ENCODE data around the gene GXYLT1. TPM values are rescaled to one million over a fixed set of nuclear protein-coding genes. Genes with fewer than 3 reads are reported as not detected.
A peak's percentile ranks its signal among the peaks of the same experiment; 100 is the strongest.
"Not testable (repeated sequence)": the region's sequence is repeated elsewhere in the genome, so short reads cannot be mapped to it uniquely, and the experiment has no call there.

GXYLT1 gene, protein sequence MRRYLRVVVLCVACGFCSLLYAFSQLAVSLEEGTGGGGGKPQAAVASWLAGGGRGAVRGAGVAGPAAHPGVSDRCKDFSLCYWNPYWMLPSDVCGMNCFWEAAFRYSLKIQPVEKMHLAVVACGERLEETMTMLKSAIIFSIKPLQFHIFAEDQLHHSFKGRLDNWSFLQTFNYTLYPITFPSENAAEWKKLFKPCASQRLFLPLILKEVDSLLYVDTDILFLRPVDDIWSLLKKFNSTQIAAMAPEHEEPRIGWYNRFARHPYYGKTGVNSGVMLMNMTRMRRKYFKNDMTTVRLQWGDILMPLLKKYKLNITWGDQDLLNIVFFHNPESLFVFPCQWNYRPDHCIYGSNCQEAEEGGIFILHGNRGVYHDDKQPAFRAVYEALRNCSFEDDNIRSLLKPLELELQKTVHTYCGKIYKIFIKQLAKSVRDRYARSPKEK
- 10 to 100 TPM in 1 of 8 experiments, 1 to 10 TPM in 7; 4.0 to 11.8 (median 5.8) TPM for total RNA-seq

GRCh38 chr12:42144408-42145196, at the start of gene GXYLT1:
Gene GXYLT1, minus strand, starts transcription at chr12:42144874. Its CDS starts 228 bp downstream, at chr12:42144646.
- in situ Hi-C loops (cut with MboI; ENCODE audit: low pct_unique_long_range_greater_than_20kb in 2 of 9, low sequenced_read_pairs in 9 of 9, unreplicated experiment in 9 of 9), result loop anchor here in 8 of 9 experiments (25.0 kb wide), 2 partner anchors 168 to 193 kb away; partner anchors contain the start of genes PPHLN1 (in 7 of the 8) and ZCRB1 (in 7 of the 8)
- WGBS, 10 experiments, result 0 to 2% (median 0%) methylated on average over 5 to 15 of the region's 106 CpGs; no CpG with 5 or more reads in 7 of the 10 experiments
- Histone ChIP-seq H3K27ac (peak within 1 kb of the TSS; percentile 47 to 76), H3K4me1 (replicated peaks in 1 of 2) (peaks cover 10 to 15% of the 10 kb centered on the region in 2 donors), H3K4me3 (peak within 1 kb of the TSS; percentile 58 to 80 (median 71))
- ATAC-seq (replicated peaks in 6 of 8), result peak; percentile 92 to 96 (median 94)

DNA sequence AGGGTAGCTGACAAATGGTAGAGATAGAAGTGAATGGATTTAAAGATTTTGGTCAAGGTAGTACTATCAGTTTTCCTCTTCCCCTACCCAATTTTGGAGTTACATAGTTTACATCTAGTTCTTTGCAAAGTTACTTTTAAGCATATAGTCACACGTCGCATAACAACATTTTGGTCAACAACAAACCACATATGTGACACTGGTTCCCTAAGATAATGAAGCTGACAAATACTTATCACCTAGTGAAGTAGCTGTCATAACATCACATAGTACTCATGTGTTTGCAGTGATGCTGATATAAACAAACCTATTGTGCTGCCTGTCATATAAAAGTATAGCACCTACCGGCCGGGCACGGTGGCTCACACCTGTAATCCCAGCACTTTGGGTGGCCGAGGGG, 48.0 kb upstream of the GXYLT1 start:
- Histone ChIP-seq H3K27ac (no peak overlapping the region), H3K4me3 (no peak overlapping the region), H3K4me1 (replicated peaks in 1 of 2) (no peaks in the 10 kb centered on the region)
- no peak for ATAC-seq (replicated peaks in 6 of 8)
- WGBS, 10 experiments, result 93 to 100% (median 99%) methylated on average over 1 to 6 of the region's 6 CpGs; no CpG with 5 or more reads in 4 of the 10 experiments
- in situ Hi-C loops (cut with MboI; ENCODE audit: low pct_unique_long_range_greater_than_20kb in 2 of 9, low sequenced_read_pairs in 9 of 9, unreplicated experiment in 9 of 9), result no loop called here

- Histone ChIP-seq H3K4me3 (no peak overlapping the region), H3K27ac (no peak overlapping the region), H3K4me1 (replicated peaks in 1 of 2) (no peaks in the 10 kb centered on the region)
- no peak for ATAC-seq (replicated peaks in 6 of 8)
- in situ Hi-C loops (cut with MboI; ENCODE audit: low pct_unique_long_range_greater_than_20kb in 2 of 9, low sequenced_read_pairs in 9 of 9, unreplicated experiment in 9 of 9), result no loop called here
- 100% methylated on average over 1 of the region's 1 CpG; no CpG with 5 or more reads in 7 of the 10 experiments for WGBS, 10 experiments
These were observed 47.6 kb upstream of the GXYLT1 start for GRCh38 chr12:42192258-42192657.

- in situ Hi-C loops (cut with MboI; ENCODE audit: low pct_unique_long_range_greater_than_20kb in 2 of 9, low sequenced_read_pairs in 9 of 9, unreplicated experiment in 9 of 9), result no loop called here
- no peak overlapping the region for H3K27ac ChIP-seq
- no peaks in the 10 kb centered on the region for H3K4me1 ChIP-seq (replicated peaks in 1 of 2)
- ATAC-seq (replicated peaks in 6 of 8), result no peak
- no peak overlapping the region for H3K4me3 ChIP-seq
These were observed 45.7 kb upstream of the GXYLT1 start for GRCh38 chr12:42190376-42190775.

DNA sequence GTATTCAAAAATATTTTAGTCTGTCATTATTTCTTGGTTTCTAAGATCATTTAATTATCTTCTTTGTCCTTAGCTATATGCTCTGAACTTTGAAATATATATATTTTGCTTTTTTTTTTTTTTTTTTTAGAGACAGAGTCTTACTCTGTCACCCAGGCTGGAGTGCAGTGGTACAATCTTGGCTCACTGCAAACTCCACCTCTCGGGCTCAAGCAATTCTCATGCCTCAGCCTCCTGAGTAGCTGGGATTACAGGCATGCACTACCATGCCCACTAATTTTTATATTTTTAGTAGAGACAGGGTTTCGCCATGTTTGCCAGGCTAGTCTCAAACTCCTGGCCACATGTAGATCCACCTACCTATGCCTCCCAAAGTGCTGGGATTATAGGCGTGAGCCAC, 43.6 kb upstream of the GXYLT1 start:
- H3K4me1 ChIP-seq (replicated peaks in 1 of 2); H3K27ac ChIP-seq; in situ Hi-C loops (cut with MboI; ENCODE audit: low pct_unique_long_range_greater_than_20kb in 2 of 9, low sequenced_read_pairs in 9 of 9, unreplicated experiment in 9 of 9); ATAC-seq (replicated peaks in 6 of 8); H3K4me3 ChIP-seq: not testable (repeated sequence)
- 71 to 100% (median 100%) methylated on average over 1 to 3 of the region's 3 CpGs; no CpG with 5 or more reads in 3 of the 10 experiments for WGBS, 10 experiments

DNA sequence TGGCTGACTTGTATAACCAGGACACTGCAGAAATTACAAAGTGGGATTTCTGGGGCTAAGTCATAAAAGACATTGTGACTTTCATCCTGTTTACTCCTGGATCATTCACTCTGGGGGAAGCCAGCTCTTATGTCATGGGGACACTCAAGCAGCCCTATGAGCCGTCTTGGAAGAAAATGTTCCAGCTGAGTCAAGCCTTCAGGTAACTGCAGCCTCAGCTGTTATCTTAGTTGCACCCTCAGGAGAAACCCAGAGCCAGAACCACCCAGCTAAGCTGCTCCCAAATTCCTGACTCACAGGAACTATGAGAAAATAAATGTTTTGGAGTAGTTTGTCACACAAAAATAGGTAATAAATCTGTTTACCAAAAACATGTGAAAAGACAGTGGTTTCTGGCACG, 43.1 kb upstream of the GXYLT1 start:
- no peak for ATAC-seq (replicated peaks in 6 of 8)
- WGBS, 10 experiments, result 63 to 100% (median 82%) methylated on average over 1 to 2 of the region's 2 CpGs; no CpG with 5 or more reads in 1 of the 10 experiments
- in situ Hi-C loops (cut with MboI; ENCODE audit: low pct_unique_long_range_greater_than_20kb in 2 of 9, low sequenced_read_pairs in 9 of 9, unreplicated experiment in 9 of 9), result no loop called here
- no peak overlapping the region for H3K4me3 ChIP-seq
- no peaks in the 10 kb centered on the region for H3K4me1 ChIP-seq (replicated peaks in 1 of 2)
- H3K27ac ChIP-seq, result no peak overlapping the region

GRCh38 chr12:42186793-42187192, 42.1 kb upstream of the GXYLT1 start:
- ATAC-seq (replicated peaks in 6 of 8), result no peak
- in situ Hi-C loops (cut with MboI; ENCODE audit: low pct_unique_long_range_greater_than_20kb in 2 of 9, low sequenced_read_pairs in 9 of 9, unreplicated experiment in 9 of 9), result no loop called here
- no peak overlapping the region for H3K27ac ChIP-seq
- WGBS, 10 experiments, result 7 to 100% (median 78%) methylated on average over 1 to 2 of the region's 2 CpGs; no CpG with 5 or more reads in 2 of the 10 experiments
- no peak overlapping the region for H3K4me3 ChIP-seq
- peaks cover 0 to 5% of the 10 kb centered on the region in 2 donors for H3K4me1 ChIP-seq (replicated peaks in 1 of 2)

DNA sequence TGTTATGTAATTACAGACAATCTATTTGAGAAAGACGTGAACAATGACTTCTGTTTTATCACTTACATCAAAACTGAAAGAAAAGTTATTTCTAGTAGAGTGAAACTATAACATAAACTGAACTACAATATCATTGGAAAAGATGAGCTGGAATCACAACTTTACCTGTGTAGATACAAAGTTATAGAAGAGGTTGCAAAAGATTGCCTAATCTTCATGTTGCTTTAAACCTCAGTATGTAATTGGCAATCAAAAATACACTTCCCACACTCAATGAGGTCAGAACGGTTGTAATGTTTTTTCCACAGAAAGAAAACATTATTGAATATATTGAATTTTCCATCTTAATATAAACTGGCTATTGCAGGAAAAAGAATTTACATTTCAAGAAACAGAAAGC, 37.7 kb upstream of the GXYLT1 start:
- WGBS, 10 experiments, result 50 to 100% (median 88%) methylated on average over 1 to 2 of the region's 2 CpGs; no CpG with 5 or more reads in 1 of the 10 experiments

DNA sequence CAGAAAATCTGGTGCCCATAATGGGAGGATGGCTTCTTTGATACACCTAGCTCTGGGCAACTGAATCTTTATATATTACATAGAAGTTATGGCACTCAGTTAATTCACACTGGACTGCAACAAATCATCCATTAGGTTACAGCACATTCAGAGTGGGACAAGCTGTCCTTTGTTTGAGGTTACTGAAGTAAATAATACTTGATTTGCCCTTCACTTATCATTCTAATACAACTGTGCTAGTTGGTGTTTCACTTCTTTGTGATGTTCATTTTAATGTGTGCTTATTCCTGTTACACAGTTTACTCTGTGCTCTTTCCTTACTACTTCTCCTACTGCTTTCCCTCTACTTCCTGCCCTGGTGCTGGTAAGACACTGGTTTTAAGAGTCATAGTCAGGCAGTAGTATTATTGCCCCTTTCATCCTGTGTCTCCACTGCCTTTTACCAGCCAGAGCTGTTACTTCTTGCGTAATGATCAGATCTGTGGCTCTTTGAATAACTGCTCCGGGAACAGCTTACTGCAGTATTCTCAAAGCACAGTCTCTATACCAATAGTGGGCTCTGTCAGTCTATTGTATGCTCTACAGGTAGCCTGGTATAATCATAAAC, 36.4 kb upstream of the GXYLT1 start:
- Histone ChIP-seq H3K4me3 (no peak overlapping the region), H3K27ac (no peak overlapping the region), H3K4me1 (replicated peaks in 1 of 2) (peaks cover 0 to 12% of the 10 kb centered on the region in 2 donors)
- ATAC-seq (replicated peaks in 6 of 8), result peak in 5 of 8 experiments; percentile 43 to 85 (median 68)
- in situ Hi-C loops (cut with MboI; ENCODE audit: low pct_unique_long_range_greater_than_20kb in 2 of 9, low sequenced_read_pairs in 9 of 9, unreplicated experiment in 9 of 9), result no loop called here
- 20 to 100% (median 76%) methylated on average over 1 to 2 of the region's 2 CpGs for WGBS, 10 experiments

More for the DNA sequence above, 37.7 kb upstream of the GXYLT1 start:
- no peak overlapping the region for H3K4me3 ChIP-seq
- H3K4me1 ChIP-seq (replicated peaks in 1 of 2), result peaks cover 0 to 12% of the 10 kb centered on the region in 2 donors
- ATAC-seq (replicated peaks in 6 of 8), result no peak
- in situ Hi-C loops (cut with MboI; ENCODE audit: low pct_unique_long_range_greater_than_20kb in 2 of 9, low sequenced_read_pairs in 9 of 9, unreplicated experiment in 9 of 9), result no loop called here
- no peak overlapping the region for H3K27ac ChIP-seq

DNA sequence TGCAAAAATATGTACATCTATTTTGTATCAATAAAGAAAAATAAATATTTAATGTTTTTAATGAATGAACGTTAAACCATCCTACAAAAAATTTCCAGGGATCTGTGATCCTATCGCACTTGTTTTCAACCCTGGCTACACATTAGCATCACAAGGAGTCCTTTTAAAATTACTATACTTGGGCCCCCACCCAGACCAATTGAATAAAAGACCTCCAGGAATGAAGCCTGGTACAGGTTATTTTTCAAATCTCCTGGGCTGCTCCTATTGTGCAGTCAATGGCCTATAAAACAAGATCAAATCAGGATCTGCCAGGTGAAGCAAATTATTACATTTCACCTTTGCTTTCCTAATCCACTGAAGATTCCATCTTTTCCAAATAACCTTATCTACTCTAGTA, 33.4 kb upstream of the GXYLT1 start:
- Histone ChIP-seq H3K27ac (no peak overlapping the region), H3K4me1 (replicated peaks in 1 of 2) (peaks cover 0 to 12% of the 10 kb centered on the region in 2 donors), H3K4me3 (no peak overlapping the region)
- WGBS, 10 experiments, result 14 to 92% (median 48%) methylated on average over 2 of the region's 2 CpGs; no CpG with 5 or more reads in 1 of the 10 experiments
- in situ Hi-C loops (cut with MboI; ENCODE audit: low pct_unique_long_range_greater_than_20kb in 2 of 9, low sequenced_read_pairs in 9 of 9, unreplicated experiment in 9 of 9), result no loop called here
- ATAC-seq (replicated peaks in 6 of 8), result no peak

DNA sequence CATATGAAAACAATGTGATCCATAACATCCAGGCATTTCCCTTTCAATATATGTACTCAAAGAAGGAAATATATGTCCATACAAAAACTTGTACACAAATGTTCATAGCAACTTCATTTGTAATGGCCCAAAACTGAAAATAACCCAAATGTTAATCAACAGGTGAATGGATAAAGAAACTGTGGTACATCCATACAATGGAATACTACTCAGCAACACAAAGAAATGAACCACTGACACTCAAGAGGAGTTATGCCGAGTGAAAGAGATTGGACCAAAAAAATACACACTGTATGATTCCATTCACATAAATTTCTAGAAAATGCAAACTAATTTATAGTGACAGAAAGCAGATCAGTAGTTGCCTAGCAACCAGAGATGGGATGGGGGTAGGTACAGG, 30.3 kb upstream of the GXYLT1 start:
- H3K4me3 ChIP-seq, result no peak overlapping the region
- H3K27ac ChIP-seq, result no peak overlapping the region
- in situ Hi-C loops (cut with MboI; ENCODE audit: low pct_unique_long_range_greater_than_20kb in 2 of 9, low sequenced_read_pairs in 9 of 9, unreplicated experiment in 9 of 9), result no loop called here
- no peak for ATAC-seq (replicated peaks in 6 of 8)
- H3K4me1 ChIP-seq (replicated peaks in 1 of 2), result no peaks in the 10 kb centered on the region
- 88 to 100% (median 100%) methylated on average over 1 of the region's 1 CpG; no CpG with 5 or more reads in 2 of the 10 experiments for whole genome bisulfite sequencing, 10 experiments

- in situ Hi-C loops (cut with MboI; ENCODE audit: low pct_unique_long_range_greater_than_20kb in 2 of 9, low sequenced_read_pairs in 9 of 9, unreplicated experiment in 9 of 9), result no loop called here
- Histone ChIP-seq H3K27ac (no peak overlapping the region), H3K4me3 (no peak overlapping the region), H3K4me1 (replicated peaks in 1 of 2) (no peaks in the 10 kb centered on the region)
- no peak for ATAC-seq (replicated peaks in 6 of 8)
These were observed 29.4 kb upstream of the GXYLT1 start for GRCh38 chr12:42173961-42174521.
